Fibroblast of skin of right biceps (primary cell): Measurements from ENCODE around the gene BHMT.
"Not testable (repeated sequence)": the region's sequence is repeated elsewhere in the genome, so short reads cannot be mapped to it uniquely, and the experiment has no call there.

ENCODE experiments used
- DNase-seq: peaks from one replicate; pipeline ENCODE4 v3.0.0-alpha.2; 2013

Gene BHMT

GRCh38 chr5:79180449-79180848, 68.8 kb downstream of the BHMT start:
- DNase-seq: not testable (repeated sequence)

DNA sequence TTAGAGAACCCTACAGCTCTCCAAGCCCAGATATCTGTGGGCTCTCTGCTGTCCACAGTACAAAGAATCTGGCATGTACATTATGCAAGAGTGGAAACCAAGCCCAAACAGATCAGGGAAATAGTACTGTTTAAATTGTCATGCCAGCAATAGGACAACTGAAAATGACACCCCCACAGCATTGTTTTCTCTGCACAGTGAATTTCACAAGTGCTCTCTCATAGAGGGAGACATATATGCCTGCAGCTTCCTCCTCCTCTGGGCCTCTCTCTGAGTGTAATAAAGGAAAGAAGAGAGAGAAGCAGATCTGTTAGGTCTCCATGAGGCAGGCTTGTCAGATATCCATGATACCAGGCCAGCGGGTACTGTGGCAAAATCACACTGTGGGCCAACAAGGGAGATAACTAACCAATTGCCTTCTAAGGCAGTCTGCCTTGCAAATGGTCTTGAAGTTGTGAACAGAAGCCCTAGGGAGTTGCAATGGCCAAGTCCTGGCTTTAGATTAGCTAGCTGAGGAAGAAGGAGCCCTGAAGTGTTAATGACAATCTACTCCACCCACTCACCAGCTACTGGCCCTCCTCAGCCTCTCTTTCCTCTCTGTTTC, 69.9 kb downstream of the BHMT start:
- DNase-seq: no peak
